ENCODE results near the gene GPC6.
A peak's percentile ranks its signal among the peaks of the same experiment; 100 is the strongest.

GPC6 gene

DNA sequence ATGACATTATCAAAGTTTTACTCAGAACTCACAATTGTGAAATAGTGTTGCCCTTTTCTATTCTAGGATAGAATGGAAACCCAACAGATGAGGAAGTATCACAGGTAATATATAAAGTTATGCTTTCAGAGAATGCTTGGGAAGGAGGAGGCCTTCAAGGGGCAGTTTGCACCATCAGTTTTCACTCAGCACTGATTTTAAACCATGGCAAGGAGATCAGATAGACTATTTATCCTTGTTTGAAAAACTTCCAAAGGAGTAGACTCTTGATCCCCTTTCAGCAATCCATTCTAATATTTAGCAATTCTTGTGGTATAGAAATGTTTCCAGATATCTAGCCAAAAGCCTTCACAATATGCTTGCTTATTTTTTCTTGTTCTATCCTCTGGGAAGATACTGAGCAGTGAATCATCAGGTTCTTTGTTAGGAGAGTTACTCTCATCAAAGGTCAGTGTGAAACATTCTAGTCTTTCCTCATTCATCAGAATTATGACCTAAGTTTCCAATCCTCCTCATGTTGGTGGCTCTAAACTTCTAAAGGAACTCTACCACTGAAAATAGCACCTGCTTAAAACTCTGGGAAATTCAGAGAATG lies 3.8 kb downstream of the GPC6 start:
- DNase-seq (ENCODE audit: low spot score) (peak; percentile 47), FAIRE-seq (peak; percentile 72)

GRCh38 chr13:93231867-93232266 lies 5.3 kb downstream of the GPC6 start:
- DNase-seq (ENCODE audit: low spot score) (no peak), FAIRE-seq (peak; percentile 35)

DNA sequence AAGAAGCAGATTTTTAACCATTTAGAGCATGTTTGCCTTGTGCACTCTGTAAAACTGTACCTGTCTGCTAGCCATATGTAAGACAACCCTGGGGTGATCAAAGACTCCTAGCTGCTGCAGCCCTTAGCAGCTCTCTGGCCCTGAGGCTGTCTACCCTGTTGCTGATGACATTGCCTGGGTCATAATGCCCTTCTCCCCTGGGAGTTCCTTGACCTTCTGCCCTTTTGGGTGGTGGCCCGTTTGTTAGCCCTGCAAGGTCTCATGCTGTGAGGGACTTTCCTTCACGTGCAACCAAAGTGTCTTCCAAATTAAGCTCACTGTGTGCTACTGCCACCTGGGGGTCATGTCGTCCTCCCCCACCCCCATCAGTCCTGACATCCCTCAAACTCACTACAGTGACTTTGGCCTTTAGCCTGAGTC lies 7.4 kb downstream of the GPC6 start:
- DNase-seq (ENCODE audit: low spot score), result no peak
- FAIRE-seq, result no peak

GRCh38 chr13:93234459-93234858 lies 7.9 kb downstream of the GPC6 start:
- DNase-seq (ENCODE audit: low spot score) (no peak), FAIRE-seq (no peak)

GRCh38 chr13:93235258-93236015 lies 8.8 kb downstream of the GPC6 start:
- FAIRE-seq (no peak), DNase-seq (ENCODE audit: low spot score) (no peak)

DNA sequence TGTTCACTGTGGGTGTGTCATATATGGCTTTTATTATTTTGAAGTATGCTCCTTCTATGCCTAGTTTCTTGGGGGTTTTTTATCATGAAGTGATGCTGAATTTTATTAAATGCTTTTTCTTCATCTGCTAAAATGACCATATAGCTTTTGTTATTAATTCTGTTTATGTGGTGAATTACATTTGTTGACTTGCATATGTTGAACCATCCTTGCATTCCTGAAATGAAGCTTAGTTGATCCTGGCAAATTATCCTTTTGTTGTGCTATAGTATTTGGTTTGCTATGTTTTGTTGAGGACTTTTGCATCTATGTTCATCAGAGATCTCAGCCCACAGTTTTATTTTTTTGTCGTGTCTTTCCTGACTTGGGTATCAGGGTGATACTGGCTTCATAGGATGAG lies 12.1 kb downstream of the GPC6 start:
- no peak for FAIRE-seq
- DNase-seq (ENCODE audit: low spot score), result no peak

DNA sequence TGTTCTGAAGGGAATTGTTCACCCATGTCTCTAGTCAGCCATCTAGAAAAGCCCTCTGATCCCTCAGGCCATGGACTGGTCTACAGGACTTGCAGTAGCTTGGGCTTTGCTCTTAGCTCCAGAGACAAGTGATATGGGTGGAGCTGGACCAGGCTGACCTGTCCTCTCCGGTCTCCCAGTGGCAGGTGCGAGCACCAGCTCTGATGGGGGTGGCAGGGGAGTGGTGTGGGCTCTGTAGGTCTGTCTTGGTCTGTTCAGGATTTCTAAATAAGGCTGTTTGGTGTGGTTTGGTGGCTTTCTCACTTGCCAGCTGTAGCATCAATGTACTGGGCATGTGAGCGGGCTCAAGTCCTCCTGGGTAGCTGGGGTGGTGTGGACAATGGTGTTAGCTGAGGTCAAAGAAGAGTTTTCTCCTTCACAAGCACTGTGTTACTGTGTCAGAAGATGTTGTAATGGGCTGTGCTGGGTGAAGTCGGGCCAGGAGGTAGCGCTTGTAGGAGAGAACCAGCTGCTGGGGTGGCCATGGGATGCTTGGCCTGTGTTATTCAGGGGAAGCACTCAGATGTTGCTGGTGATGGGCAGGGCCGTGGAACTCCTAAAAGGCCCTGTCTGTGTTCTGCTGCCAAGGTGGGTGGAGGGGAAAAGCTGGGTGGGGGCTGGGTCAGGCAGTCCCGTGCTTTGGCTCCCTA lies 16.9 kb downstream of the GPC6 start:
- no peak for FAIRE-seq
- DNase-seq (ENCODE audit: low spot score), result no peak

DNA sequence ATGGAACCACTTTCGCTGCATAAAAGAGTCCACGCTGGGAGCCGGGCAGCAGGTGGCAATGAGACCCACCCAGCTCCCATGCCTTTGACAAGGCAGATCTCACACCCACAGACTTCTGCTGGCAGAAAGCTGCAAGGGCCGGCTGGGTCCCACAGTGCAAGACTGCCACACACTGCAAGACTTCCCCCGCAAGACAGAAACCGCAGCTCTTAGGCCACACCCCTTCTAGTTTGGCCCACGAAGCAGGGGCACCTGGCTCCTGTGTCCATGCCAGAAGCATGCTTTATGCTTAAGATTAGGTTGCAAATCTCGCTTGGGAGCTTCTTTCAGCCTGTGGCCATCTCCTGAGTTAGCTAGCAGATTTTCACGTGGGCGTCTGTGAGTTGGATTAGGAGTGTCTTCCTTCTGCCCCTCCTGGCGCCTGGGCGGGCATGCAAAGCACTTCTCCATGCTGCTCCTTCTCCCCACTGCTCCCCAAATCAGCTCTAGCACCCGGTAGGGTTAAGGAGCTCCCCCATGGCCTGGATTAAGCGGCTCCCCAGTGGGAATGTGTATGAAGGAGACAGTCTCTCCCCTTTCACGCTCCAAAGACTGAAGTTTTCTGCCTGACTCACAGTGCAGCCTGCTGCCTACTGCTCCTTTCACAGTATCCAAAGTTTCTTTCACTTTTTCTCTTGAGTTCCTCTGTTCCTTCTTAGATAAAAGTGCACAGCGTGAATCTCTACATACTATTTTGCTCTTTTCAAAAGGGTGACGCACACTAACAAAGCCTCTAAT lies 17.7 kb downstream of the GPC6 start:
- DNase-seq (ENCODE audit: low spot score), result peak; percentile 68
- peak; percentile 42 for FAIRE-seq

GRCh38 chr13:93244918-93245280 lies 18.3 kb downstream of the GPC6 start:
- FAIRE-seq (peak; percentile 95), DNase-seq (ENCODE audit: low spot score) (peak; percentile 74)

DNA sequence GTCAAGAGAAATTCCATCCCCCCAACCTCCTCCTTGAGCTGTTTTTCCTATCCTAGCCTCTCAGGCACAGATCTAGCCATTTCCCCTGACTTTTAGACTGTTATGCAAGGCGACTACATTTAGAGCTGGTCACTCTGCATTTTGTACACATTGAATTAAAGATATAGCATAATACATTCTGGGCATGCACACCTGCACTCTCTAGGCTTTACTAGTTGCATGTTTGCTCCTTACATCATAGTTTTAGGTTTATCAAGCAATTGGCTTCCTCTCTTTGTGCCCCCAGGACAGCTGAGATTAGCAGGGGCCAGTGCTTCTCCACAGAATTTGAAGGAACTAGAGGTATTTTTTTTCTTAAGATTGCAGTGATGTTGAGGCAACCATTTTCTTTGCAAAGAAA lies 19.5 kb downstream of the GPC6 start:
- DNase-seq (ENCODE audit: low spot score) (no peak), FAIRE-seq (no peak)

GRCh38 chr13:93248627-93249047 lies 22.0 kb downstream of the GPC6 start:
- DNase-seq (ENCODE audit: low spot score) (peak; percentile 83), FAIRE-seq (peak; percentile 78)

GRCh38 chr13:93249364-93250306 lies 23.0 kb downstream of the GPC6 start:
- DNase-seq (ENCODE audit: low spot score), result peak; percentile 71
- FAIRE-seq, result peak; percentile 84

DNA sequence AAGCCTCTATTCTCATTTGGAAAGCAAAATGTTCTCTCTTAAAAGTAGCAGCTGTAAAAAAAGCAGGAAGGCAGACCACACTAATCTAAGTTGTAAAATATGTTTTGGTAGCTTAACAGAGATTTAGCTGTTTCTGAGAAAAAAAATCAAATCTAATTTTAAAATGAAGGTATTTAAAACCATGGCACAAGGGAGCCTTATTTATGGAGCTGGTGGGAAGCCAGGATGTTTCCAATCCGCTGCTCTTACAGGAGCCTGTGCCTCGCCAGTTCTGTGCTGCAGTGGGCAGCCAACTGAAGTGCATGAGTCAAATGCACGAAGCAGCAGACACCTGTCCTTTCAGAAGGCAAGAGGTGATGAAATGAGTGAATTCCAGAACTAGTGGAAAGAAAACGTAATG lies 28.2 kb downstream of the GPC6 start:
- DNase-seq (ENCODE audit: low spot score) (peak; percentile 26), FAIRE-seq (peak; percentile 62)

DNA sequence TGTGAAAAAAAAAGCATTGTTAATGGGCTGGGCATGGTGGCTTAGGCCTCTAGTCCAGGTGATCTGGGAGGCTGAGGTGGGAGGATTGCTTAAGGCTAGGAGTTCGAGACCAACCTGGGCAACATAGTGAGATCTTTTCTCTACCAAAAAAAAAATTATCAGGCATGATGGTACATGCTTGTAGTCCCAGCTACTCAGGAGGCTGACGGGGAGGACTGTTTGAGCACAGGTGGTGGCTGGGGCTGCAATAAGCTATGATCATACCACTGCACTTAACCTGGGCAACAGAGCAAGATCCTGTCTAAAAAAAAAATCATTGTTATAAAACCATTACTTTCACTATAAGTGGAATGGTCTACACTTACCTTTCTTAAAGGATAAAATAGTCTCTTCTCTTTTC lies 30.4 kb downstream of the GPC6 start:
- DNase-seq (ENCODE audit: low spot score) (no peak), FAIRE-seq (no peak)

DNA sequence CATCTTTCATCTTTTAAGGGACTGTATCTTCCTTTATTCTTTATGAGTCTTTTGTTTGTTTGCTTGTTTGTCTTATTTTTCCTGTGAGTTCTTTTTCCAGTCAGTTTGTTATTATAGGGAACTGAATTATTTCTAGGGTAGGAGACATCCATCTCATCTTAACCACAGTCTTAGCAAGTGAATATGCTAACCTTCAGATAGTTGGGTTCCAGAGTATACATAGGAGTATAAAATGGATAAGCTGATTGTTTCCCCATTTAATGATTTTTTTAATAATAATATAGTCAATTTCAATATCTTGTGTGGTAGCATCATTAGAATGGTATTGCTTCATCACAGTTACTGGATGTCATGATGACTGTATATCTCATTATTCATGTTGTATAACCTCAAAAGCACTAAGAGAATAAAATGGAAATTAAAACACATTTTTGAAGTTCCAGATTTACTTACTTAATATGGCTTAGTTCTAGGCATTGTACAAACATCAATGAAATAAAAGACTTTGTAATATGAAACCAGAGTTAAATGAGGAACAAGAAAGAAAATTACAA lies 33.0 kb downstream of the GPC6 start:
- DNase-seq (ENCODE audit: low spot score) (no peak), FAIRE-seq (no peak)

DNA sequence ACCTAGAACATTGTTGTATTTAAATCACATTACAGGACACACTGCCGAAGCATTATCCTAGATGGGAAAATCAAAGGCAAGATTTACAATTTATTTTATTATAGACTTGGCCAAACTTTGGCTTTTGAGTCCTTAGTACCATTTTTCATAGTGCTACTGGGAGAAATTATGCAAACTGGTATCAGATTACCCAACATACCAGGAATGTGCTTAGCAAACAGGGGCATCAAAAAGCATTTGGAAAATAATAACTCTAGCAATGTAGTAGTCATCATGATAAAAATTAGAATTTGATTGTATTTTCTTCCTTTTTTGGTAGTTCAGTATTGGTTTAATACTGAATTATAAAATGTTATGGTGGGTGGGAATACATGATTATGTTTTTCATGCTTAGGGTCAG lies 34.0 kb downstream of the GPC6 start:
- FAIRE-seq (no peak), DNase-seq (ENCODE audit: low spot score) (no peak)

DNA sequence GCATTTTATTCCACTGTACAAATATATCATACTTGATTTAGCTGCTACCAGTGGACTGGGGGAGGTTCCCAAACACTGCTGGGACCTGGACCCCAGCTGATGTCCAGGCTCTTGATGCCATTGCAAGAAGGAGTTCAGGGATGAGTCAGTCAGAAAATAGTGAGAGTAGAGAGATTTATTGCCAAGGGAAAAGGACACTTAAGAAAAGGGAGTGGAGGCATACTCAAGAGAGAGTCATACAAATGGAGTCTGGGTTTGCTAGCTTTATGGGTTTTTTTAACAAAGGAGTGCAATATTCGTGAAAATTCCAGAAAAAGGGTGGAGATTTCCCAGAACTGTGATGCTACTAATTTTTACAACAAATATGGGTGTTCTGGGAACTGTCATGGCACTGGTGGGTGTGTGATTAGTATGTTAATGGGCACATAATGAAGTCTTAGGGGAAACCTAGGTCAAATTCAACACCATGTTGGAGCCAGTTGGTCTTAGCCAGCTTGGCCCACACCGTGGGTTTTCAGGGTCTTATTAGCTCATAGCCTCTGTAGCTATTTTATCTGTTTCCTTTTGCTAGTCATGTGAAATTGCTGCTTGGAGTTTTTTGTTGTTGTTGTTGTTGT lies 36.2 kb downstream of the GPC6 start:
- FAIRE-seq (peak; percentile 82), DNase-seq (ENCODE audit: low spot score) (peak; percentile 80)

GRCh38 chr13:93264876-93265275 lies 38.3 kb downstream of the GPC6 start:
- FAIRE-seq (no peak), DNase-seq (ENCODE audit: low spot score) (no peak)

DNA sequence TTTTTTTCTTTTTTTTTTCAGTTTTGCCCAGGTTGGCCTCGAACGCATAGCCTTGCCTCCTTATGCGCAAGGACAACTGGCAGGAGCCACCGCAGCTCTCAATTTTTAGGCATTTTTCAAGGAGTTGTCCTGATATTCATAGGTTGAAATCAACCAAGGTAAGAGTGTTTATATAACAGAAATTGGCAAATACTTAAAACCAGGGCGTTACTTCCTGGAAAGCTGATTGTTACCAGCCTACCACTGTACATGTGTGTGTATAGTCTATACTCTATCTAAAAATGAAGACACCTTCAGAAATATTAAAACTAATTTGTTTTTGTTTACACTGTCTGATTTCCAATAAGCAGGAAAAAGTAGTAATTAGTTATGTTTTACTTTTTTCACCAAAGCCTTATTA lies 39.2 kb downstream of the GPC6 start:
- DNase-seq (ENCODE audit: low spot score) (no peak), FAIRE-seq (no peak)

GRCh38 chr13:93266681-93267080 lies 40.1 kb downstream of the GPC6 start:
- FAIRE-seq (no peak), DNase-seq (ENCODE audit: low spot score) (no peak)

Measured in RCC 7860 (cell line).